Neutrophil (primary cell): ENCODE results near the gene COX14.

Source experiments
- H3K27ac ChIP-seq: fragments of 200-600 bp; sonication (generic); 2 replicates; pipeline ENCODE4 v1.5.1; 2016; ENCODE audit warnings: mild to moderate bottlenecking, moderate library complexity
- H3K27me3 ChIP-seq: fragments of 200-600 bp; sonication (generic); 2 replicates; pipeline ENCODE4 v1.6.0; 2016; ENCODE audit warnings: mild to moderate bottlenecking
- H3K36me3 ChIP-seq: fragments of 200-600 bp; sonication (generic); 2 replicates; pipeline ENCODE4 v1.5.1; 2017
- H3K4me1 ChIP-seq, 2 experiments: fragments of 200-600 bp in 1 of 2; sonication (generic) in 1 of 2; 1 replicate in 1 of 2; 2 replicates in 1 of 2; pipeline versions ENCODE4 v1.5.1 to v1.6.1; 2013 to 2016; ENCODE audit warnings: low read depth in 1 of 2, low read length in 1 of 2, mild to moderate bottlenecking in 1 of 2, moderate library complexity in 1 of 2; ENCODE audit not compliant: control insufficient read depth in 1 of 2, insufficient read depth in 1 of 2
- H3K4me3 ChIP-seq, 2 experiments: fragments of 200-600 bp in 1 of 2; sonication (generic) in 1 of 2; 1 replicate in 1 of 2; 2 replicates in 1 of 2; pipeline ENCODE4 v1.5.1; 2013 to 2016; ENCODE audit warnings: low read depth in 1 of 2, low read length in 1 of 2, mild to moderate bottlenecking in 1 of 2, moderate library complexity in 1 of 2
- H3K9me3 ChIP-seq: fragments of 200-600 bp; sonication (generic); 2 replicates; pipeline ENCODE4 v1.5.1; 2016
- CTCF ChIP-seq: fragments of 200-600 bp; sonication (generic); IDR thresholded peaks from 2 replicates; pipeline ENCODE4 v1.5.1; 2016; ENCODE audit warnings: antibody characterized with exemption

Gene COX14

GRCh38 chr12:50074936-50075807 lies 36.9 kb upstream of the COX14 start:
- no peak overlapping the region for H3K4me3 ChIP-seq
- H3K27ac ChIP-seq = no peak overlapping the region
- no peaks in the 10 kb centered on the region for H3K9me3 ChIP-seq
- peak; percentile 92 for TF ChIP-seq CTCF
- peaks cover 3% of the 10 kb centered on the region in 2 experiments for H3K4me1 ChIP-seq
- no peaks in the 10 kb centered on the region for H3K36me3 ChIP-seq
- peaks cover 30% of the 10 kb centered on the region for H3K27me3 ChIP-seq

GRCh38 chr12:50075808-50076170 lies 36.2 kb upstream of the COX14 start:
- H3K27me3 ChIP-seq = peaks cover 37% of the 10 kb centered on the region
- no peaks in the 10 kb centered on the region for H3K36me3 ChIP-seq
- H3K9me3 ChIP-seq = no peaks in the 10 kb centered on the region
- no peak for TF ChIP-seq CTCF
- H3K27ac ChIP-seq = no peak overlapping the region
- no peaks in the 10 kb centered on the region for H3K4me1 ChIP-seq
- no peak overlapping the region for H3K4me3 ChIP-seq

- Histone ChIP-seq H3K36me3 (no peaks in the 10 kb centered on the region), H3K27ac (no peak overlapping the region), H3K9me3 (no peaks in the 10 kb centered on the region), H3K4me1 (no peaks in the 10 kb centered on the region), H3K4me3 (no peak overlapping the region), H3K27me3 (peaks cover 40% of the 10 kb centered on the region)
- TF ChIP-seq CTCF = no peak
Observed at GRCh38 chr12:50077099-50077498, 34.9 kb upstream of the COX14 start.

- no peaks in the 10 kb centered on the region for H3K4me1 ChIP-seq
Observed at GRCh38 chr12:50078281-50078680, 33.8 kb upstream of the COX14 start.

GRCh38 chr12:50079771-50080170 lies 32.3 kb upstream of the COX14 start:
- H3K27ac ChIP-seq = no peak overlapping the region
- H3K9me3 ChIP-seq = no peaks in the 10 kb centered on the region
- H3K36me3 ChIP-seq = no peaks in the 10 kb centered on the region
- peaks cover 5% of the 10 kb centered on the region in 2 experiments for H3K4me1 ChIP-seq
- H3K4me3 ChIP-seq = no peak overlapping the region
- no peak for TF ChIP-seq CTCF
- peaks cover 26% of the 10 kb centered on the region for H3K27me3 ChIP-seq

More at GRCh38 chr12:50078281-50078680, 33.8 kb upstream of the COX14 start:
- no peak overlapping the region for H3K27ac ChIP-seq
- no peaks in the 10 kb centered on the region for H3K9me3 ChIP-seq
- TF ChIP-seq CTCF = no peak
- H3K36me3 ChIP-seq = no peaks in the 10 kb centered on the region
- no peak overlapping the region for H3K4me3 ChIP-seq
- peaks cover 28% of the 10 kb centered on the region for H3K27me3 ChIP-seq
